Measurements from ENCODE around the gene SHOC2. TPM values are rescaled to one million over a fixed set of nuclear protein-coding genes. Genes with fewer than 3 reads are reported as not detected.

Gene SHOC2
- total RNA-seq, 1 donor from 2014 or later = 30.1 TPM

DNA sequence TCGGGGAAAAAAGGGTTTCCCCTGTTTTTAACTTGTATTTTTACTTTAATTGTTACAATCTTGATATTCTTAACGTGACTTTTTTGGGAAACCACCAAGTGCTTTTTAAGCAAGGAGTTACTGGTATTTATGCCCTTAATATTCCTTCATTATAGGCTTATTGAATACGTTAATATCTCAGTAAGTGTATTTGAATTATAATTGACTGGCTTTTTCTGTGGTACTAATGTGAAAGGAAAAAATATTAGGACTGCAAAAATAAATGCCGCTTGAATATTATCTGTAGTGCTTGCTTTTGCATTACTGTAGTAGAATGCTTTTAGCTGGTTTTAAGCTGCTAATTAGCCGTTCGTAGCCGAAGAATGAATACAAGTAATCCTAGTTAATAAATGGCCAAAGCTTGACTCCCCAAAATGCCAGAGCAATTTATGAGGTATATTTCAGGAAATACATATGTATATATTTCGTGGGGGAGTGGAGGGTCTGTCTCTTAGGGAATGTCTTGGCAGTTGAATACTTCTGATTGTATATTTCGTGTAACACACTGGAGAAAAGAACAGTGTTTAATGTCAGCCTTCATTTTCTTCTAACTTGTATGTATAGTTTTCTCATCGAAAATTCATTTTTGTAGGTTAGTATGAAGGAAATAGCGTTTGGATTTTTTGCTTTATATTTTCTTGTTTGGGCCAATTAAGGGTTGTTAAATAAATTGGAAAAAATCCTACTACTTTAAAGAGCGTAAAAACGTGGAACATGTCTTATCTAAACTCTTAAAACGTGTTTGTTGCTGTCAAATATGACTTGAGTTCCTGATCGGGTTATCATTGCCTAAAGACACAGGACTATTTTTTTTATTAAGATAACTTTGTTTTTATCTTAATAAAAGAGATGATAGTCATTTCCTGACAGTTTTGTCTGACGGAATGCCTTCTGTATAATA is 46.1 kb upstream of the SHOC2 start:
- Mint-ChIP-seq H3K36me3 (ENCODE audit: low read depth) (no peaks in the 10 kb centered on the region), H3K4me1 (peaks cover 31% of the 10 kb centered on the region), H3K27ac (ENCODE audit: unreplicated experiment) (peak overlapping the region; percentile 94), H3K4me3 (peak overlapping the region; percentile 92), H3K27me3 (ENCODE audit: low read depth) (no peaks in the 10 kb centered on the region), H3K9me3 (no peaks in the 10 kb centered on the region)
- TF ChIP-seq, protein P1, sequence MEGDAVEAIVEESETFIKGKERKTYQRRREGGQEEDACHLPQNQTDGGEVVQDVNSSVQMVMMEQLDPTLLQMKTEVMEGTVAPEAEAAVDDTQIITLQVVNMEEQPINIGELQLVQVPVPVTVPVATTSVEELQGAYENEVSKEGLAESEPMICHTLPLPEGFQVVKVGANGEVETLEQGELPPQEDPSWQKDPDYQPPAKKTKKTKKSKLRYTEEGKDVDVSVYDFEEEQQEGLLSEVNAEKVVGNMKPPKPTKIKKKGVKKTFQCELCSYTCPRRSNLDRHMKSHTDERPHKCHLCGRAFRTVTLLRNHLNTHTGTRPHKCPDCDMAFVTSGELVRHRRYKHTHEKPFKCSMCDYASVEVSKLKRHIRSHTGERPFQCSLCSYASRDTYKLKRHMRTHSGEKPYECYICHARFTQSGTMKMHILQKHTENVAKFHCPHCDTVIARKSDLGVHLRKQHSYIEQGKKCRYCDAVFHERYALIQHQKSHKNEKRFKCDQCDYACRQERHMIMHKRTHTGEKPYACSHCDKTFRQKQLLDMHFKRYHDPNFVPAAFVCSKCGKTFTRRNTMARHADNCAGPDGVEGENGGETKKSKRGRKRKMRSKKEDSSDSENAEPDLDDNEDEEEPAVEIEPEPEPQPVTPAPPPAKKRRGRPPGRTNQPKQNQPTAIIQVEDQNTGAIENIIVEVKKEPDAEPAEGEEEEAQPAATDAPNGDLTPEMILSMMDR (conservative IDR thresholded peaks at IDR 0.05) = no peak
- DNase-seq (ENCODE audit: low read depth, low spot score) = no peak

DNA sequence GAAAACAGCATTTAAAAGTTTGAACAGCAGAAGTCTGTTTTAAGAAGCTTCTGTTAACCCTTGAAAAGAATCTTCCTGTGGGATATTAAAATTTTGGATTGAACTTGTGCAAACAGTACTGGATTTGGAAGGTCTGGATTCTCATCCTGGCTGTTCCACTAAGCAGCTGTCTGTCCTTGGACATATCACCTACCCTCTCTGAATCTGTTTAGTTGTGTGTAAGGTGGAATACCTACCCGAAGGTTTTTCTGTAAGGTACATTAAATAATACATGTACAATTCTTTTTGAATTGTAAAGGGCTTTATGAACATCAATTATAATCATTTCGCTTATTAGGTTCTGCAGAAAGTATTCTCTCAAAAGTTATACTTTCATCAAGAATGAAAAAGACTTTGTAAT is 45.5 kb upstream of the SHOC2 start:
- Mint-ChIP-seq H3K4me3 (peak overlapping the region; percentile 83), H3K36me3 (ENCODE audit: low read depth) (no peaks in the 10 kb centered on the region), H3K27me3 (ENCODE audit: low read depth) (no peaks in the 10 kb centered on the region), H3K4me1 (peaks cover 31% of the 10 kb centered on the region), H3K9me3 (no peaks in the 10 kb centered on the region), H3K27ac (ENCODE audit: unreplicated experiment) (no peak overlapping the region)
- DNase-seq (ENCODE audit: low read depth, low spot score) = no peak
- TF ChIP-seq, protein P1 (conservative IDR thresholded peaks at IDR 0.05) = no peak

DNA sequence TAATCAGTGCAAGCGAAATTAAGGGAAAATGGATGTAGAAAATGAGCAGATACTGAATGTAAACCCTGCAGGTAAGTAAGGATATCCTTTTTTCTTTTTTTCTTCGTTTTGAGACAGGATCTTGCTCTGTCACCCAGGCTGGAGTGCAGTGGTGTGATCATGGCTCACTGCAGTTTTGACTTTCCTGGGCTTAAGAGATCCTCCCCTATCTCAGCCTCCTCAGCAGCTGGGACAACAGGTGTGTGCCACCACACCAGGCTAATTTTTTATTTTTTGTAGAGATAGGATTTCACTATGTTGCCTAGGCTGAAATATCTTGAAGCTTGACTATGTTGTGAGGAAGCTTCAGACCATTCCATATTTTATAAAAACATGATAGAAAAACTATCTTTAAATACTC is 43.4 kb upstream of the SHOC2 start:
- Mint-ChIP-seq H3K4me3 (no peak overlapping the region), H3K27me3 (ENCODE audit: low read depth) (no peaks in the 10 kb centered on the region), H3K9me3 (no peaks in the 10 kb centered on the region), H3K36me3 (ENCODE audit: low read depth) (no peaks in the 10 kb centered on the region), H3K4me1 (peaks cover 19% of the 10 kb centered on the region), H3K27ac (ENCODE audit: unreplicated experiment) (no peak overlapping the region)
- TF ChIP-seq, protein P1 (conservative IDR thresholded peaks at IDR 0.05) = no peak
- no peak for DNase-seq (ENCODE audit: low read depth, low spot score)

DNA sequence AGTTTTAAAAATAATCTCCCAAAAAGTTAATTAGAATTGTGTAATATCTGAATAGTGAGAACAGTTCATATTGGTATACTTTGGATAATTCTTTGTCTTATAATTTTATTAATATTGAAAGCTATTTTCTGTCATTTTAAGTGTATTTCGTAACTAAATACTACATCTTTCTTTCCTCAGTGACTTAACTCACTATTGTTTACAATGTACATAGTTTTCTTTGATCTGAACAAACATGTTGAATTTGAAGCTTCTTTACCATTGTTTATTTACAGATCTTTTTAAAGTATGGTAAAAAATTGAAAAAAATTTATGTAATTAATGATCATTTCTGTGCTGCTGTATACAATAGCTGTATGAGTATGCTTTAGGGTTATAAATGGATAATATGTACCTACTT is 42.6 kb upstream of the SHOC2 start:
- Mint-ChIP-seq H3K4me3 (no peak overlapping the region), H3K9me3 (no peaks in the 10 kb centered on the region), H3K36me3 (ENCODE audit: low read depth) (no peaks in the 10 kb centered on the region), H3K27me3 (ENCODE audit: low read depth) (no peaks in the 10 kb centered on the region), H3K4me1 (peaks cover 11% of the 10 kb centered on the region), H3K27ac (ENCODE audit: unreplicated experiment) (no peak overlapping the region)
- DNase-seq (ENCODE audit: low read depth, low spot score) = no peak
- TF ChIP-seq, protein P1 (conservative IDR thresholded peaks at IDR 0.05) = no peak

DNA sequence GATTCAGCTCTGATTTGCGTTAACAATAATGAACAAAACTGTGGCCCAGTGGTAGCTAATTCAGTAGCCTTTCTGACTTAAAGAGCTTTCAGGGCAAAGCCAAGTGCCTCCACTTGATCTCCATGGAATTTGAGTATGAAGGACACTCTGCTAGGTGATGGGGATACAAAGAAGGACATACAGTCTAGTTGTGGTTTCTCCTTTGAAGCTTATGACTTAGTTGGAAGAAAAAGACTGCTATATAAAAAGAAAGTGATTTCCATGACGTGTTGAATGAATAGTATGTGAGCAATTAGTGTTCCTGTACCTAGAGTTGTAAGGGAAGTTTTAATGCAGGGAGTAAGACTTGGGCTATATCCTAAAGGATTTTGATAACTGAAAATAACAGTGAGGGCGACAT is 39.4 kb upstream of the SHOC2 start:
- TF ChIP-seq, protein P1 (conservative IDR thresholded peaks at IDR 0.05) = no peak
- no peak for DNase-seq (ENCODE audit: low read depth, low spot score)
- Mint-ChIP-seq H3K9me3 (no peaks in the 10 kb centered on the region), H3K4me3 (no peak overlapping the region), H3K36me3 (ENCODE audit: low read depth) (no peaks in the 10 kb centered on the region), H3K27me3 (ENCODE audit: low read depth) (no peaks in the 10 kb centered on the region), H3K27ac (ENCODE audit: unreplicated experiment) (no peak overlapping the region), H3K4me1 (no peaks in the 10 kb centered on the region)

All from neural crest cell (in vitro differentiated cells).